Measurements from ENCODE around the gene PCED1B.

GRCh38 chr12:47032644-47033043 lies 46.8 kb upstream of the PCED1B start:
- TF ChIP-seq CTCF (conservative IDR thresholded peaks at IDR 0.05; ENCODE audit: low read depth in 2 of 2) (peak; percentile 62 to 77), REST (IDR thresholded peaks at IDR 0.05; ENCODE audit: unreplicated experiment) (no peak)

Data from GM23338 (cell line).